ENCODE data around the gene AEBP1.

Gene AEBP1

GRCh38 chr7:44066494-44067063 lies 37.6 kb upstream of the AEBP1 start:
- DNase-seq (ENCODE audit: low spot score): no peak

DNA sequence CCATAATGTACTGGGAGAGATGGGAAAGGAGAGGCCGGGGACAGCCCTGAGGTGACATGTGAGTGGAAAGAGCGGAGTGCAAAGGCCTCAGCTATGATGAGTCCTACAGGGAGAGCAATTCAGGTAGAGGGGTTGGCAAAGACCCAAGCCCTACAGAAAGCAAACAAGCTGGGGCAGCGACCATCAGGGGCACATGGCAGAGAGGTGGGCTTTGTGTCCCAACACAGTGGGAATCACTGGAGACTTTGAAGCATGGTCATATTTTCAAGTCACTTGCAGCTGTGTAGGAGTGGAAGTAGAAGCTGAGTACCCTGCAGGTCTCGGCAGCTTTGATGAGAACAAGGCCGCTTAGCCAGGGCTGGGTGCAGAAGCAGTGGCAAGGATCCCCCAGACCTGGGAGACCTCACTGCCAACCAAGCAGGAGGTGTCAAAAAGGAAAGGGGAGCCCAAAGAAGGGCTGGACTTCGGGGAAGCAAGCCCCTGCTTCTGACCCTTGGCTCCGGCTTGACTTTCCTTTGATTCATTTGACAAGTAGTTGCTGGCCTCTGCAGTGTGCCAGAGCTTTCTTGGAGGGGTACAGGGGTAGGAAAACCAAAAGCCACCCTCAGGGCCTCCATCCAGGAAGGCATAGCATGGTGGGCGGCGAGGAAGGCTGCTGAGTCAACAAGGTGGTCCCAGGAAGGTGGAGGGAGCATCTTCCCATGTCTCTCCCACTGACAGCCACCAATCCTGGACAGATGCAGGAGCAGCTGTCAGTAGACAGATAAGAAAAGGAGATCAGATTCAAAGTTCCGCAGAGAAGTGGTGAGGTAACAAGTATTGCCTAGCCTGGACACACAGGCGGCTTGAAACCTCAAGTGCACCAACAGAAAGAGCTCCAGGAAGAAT lies 36.8 kb upstream of the AEBP1 start:
- DNase-seq (ENCODE audit: low spot score): no peak

DNA sequence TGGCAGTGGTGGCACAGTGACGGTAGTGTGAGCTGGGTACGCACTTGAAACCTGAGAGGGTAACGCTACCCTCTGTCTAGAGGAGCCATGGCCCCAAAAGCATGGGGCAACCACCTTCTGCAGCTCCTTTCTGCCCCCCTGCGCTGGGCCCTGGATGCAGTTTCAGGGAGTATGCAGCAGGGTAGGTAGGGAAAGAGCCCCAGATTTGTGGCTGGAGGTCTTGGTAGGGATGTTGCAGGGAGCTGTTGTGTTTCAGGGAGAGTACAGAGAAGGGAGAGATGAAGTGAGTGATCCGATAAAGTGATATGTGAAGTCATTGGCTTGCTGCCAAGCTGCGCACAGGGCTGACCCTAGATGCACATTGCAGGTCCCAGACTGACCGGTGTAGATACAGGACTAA lies 36.1 kb upstream of the AEBP1 start:
- no peak for DNase-seq (ENCODE audit: low spot score)

DNA sequence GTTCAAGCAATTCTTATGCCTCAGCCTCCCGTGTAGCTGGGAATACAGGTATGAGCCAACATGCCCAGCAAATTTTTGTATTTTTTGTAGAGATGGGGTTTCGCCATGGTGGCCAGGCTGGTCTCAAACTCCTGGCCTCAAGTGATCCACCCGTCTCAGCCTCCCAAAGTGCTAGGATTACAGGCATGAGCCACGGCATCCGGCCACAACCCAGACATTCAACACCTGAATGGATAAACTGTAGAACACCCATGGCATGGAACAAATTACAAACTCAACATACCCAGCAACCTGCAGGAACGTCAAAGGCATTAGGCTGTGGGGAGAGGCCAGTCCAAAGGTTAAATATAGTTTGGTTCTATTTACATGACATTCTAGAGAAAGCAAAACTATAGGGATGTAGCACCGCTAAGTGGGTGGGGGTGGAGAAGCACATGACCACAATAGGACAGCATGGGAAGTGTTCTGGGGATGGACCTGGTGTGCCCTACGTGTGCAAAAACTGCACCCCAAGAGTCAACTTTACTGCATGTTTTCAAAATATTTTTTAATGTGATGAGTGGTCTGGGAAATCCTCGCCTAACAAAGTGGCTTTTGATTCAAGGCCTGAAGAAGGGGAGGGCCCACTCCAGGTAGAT lies 32.3 kb upstream of the AEBP1 start:
- DNase-seq (ENCODE audit: low spot score): no peak

- no peak for DNase-seq (ENCODE audit: low spot score)
Observed at GRCh38 chr7:44072364-44073231, 31.5 kb upstream of the AEBP1 start.

GRCh38 chr7:44073664-44074348 lies 30.3 kb upstream of the AEBP1 start:
- peak; percentile 74 for DNase-seq (ENCODE audit: low spot score)

DNA sequence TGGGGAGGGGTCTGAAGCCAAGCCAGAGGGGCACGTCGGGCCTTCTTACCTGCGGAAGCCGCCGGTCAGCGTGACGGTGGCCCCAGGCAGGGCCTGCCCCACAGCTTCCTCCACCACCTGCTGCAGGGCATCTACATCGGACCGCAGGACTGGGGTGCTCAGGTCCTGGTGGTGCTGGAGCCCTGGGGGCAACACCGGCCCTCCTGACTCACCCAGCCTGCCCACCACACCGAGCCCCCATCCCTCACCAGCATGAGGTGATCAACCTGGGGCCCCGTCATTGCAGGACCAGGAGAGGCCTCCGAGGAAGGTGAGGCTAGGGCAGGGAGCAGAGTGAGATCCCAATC lies 29.8 kb upstream of the AEBP1 start:
- no peak for DNase-seq (ENCODE audit: low spot score)

- no peak for DNase-seq (ENCODE audit: low spot score)
Observed at GRCh38 chr7:44075296-44076075, 28.7 kb upstream of the AEBP1 start.

- no peak for DNase-seq (ENCODE audit: low spot score)
Observed at GRCh38 chr7:44076101-44076895, 27.8 kb upstream of the AEBP1 start.

DNA sequence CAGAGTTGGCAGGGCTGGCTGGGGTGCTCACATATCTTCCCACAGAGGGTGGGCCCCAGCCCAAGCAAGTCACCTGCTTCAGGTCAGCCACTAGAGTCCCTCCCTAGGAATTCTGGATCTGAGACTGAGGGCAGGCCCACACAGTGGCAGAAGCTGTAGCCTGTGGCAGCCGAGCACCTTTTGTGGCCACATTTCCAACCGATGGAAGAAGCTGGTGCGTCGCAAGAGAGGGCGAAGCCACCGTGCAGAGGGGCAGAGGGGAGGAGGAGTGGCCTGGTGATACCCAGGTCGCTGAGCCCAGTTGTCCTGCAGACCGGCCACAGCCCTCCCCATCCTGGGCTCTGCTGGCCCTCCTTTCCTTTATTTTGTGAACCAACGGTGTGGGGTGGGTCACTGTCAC lies 27.1 kb upstream of the AEBP1 start:
- no peak for DNase-seq (ENCODE audit: low spot score)

- no peak for DNase-seq (ENCODE audit: low spot score)
Observed at GRCh38 chr7:44077681-44078091, 26.5 kb upstream of the AEBP1 start.

DNA sequence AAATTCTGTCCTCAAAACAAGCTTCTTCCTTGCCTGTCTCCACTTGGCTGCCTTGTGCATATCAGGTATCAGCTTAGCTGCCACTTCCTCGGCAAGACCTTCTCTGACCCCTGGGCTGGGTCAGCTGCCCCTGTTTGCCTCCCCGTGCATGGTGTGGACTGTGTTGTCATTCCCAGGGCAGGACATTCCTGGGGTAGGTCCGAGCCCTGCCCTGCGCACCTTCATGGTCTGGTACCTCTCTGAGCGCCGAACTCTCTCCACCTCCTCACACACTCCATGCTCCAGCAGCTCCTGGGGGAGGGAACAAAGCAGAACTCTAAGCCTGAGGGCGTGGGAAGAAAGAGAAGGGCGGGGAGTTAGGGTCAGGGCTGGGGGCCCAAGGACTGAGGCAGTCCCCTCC lies 25.6 kb upstream of the AEBP1 start:
- DNase-seq (ENCODE audit: low spot score): no peak

GRCh38 chr7:44079331-44080021 lies 24.7 kb upstream of the AEBP1 start:
- no peak for DNase-seq (ENCODE audit: low spot score)

DNA sequence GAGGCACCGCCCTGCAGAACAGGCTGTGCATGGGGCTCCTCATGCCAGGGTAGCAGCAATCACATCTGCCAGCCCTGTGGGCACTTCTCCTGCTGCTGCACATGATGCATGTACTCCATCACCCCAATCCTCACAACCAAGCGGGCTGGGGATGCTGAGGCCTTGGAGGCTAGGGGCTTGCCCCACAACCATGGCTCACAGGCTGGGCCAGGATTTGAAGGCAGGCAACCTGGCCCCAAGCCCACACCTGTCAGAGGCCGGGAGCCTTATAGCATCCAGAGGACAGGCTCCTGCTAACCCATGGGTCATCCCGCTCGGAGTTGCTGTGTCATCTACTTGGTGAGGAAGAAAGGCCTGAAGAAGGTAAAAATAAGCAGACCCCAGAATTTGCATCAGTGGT lies 24.0 kb upstream of the AEBP1 start:
- no peak for DNase-seq (ENCODE audit: low spot score)

DNA sequence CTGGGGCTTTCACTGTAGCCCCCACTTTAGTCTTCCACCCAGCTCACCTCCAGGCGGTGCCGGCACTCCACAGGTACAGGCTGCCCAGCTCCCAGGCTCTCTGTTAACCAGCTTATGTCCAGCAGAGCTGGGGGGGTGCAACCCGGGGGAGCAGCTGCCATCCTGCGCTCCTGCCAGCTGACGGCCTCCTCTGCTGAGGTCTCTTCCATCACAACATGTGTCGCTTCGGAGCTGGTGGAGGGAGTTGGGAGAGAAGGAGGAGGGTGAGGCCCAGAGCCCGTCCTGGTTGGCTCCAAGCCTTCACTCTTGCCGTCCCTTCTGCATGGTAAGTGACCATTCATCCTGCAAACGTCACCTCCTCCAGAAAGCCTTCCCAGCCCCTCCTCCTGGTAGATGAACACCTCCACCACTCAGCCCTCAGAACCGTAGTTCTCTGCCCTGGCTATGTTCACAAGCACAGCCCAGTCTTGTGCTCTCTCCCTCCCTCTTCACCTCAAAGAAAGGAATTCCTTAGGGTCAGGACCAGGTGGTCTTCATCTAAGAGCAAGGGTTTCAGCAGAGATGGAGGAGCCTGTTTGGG lies 23.4 kb upstream of the AEBP1 start:
- DNase-seq (ENCODE audit: low spot score): no peak

GRCh38 chr7:44081266-44081748 lies 22.8 kb upstream of the AEBP1 start:
- DNase-seq (ENCODE audit: low spot score): no peak

GRCh38 chr7:44082541-44083207 lies 21.5 kb upstream of the AEBP1 start:
- peak; percentile 99 for DNase-seq (ENCODE audit: low spot score)

DNA sequence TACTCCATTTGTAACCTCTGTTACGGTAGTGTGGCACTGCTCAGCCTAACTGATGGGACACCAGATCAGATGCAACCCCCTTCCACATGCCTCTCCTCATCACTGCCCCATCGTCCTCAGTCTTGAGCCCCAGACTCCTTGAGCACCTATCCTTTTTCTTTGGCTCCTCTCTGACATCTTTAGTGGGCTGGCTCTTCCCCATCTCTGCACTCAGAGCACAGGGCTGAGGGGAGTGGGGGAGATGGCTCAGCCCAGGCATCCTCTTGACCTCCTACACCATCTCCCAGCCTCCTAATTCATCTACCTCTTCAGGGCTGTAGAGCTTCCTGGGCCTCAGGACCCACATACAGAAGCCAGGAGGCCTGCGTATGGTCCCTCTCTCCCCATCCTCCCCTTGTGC lies 20.3 kb upstream of the AEBP1 start:
- DNase-seq (ENCODE audit: low spot score): no peak

Data from putamen (tissue), 1 donor.